GM18508 (cell line): ENCODE results near the gene UBR2.
"Not testable (repeated sequence)": the region's sequence is repeated elsewhere in the genome, so short reads cannot be mapped to it uniquely, and the experiment has no call there.

ENCODE experiments used
- ATAC-seq: cut with Tn5 transposase; IDR thresholded peaks from one replicate; pipeline ENCODE4 v1.9.1; 2021; ENCODE audit warnings: moderate number of reproducible peaks; ENCODE audit not compliant: insufficient read depth, unreplicated experiment

The UBR2 gene

DNA sequence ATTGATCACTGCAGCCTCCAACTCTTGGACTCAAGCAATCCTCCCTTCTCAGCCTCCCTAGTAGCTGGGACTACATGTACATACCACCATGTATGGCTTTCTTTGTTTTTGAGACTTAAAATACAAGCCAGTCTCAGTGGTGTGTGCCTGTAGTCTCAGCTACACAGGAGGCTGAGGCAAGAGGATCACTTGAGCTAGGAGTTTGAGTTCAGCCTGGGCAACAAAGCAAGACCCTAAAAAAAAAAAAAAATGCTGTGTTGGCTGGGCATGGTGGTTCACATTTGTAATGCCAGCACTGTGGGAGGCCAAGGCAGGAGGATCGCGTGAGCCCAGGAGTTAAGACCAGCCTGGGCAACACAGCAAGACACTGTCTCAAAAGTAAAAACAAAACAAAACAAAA lies 51.7 kb downstream of the UBR2 start:
- no peak for ATAC-seq

- ATAC-seq = no peak
Observed at GRCh38 chr6:42616716-42617115, 52.9 kb downstream of the UBR2 start.

- ATAC-seq = no peak
Observed at GRCh38 chr6:42618105-42618504, 54.3 kb downstream of the UBR2 start.

DNA sequence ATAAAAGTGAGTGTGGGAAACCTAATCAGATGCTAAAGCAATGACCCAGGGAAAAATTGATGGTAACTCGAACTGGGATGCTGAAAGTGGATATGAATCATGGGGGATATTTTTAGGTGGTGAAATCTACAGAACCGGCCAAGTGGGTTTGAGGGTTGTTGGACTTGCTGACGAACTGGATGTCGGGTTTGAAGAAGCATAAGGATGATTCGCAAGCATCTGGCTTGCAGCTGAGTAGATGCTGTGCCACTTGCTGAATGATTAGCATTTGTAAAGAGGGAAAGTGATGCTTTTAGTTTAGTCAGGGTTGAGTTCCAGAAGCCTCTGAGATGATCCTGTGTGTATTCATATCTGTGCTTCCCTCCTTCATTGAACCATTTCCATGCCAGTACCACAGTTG lies 54.9 kb downstream of the UBR2 start:
- ATAC-seq = no peak

GRCh38 chr6:42619963-42620362 lies 56.1 kb downstream of the UBR2 start:
- ATAC-seq = no peak

DNA sequence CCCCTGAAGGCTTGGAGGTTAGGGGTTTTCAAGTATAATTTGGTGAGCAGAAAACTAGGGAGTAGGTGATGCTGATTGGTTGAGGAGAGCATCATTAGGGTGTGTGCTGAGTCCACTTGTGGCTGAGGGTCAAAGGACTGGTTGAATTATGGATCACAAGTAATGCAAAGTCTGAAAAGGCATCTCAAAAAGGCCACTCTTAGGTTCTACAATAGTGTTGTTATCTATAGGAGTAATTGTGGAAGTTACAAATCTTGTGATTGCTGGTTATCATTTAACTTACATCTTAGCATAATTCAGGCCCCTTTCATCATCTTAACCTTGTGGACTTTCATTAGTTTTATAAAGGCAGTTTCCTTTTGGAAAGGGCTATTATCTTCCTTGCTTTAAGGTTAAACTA lies 60.8 kb downstream of the UBR2 start:
- ATAC-seq = no peak

GRCh38 chr6:42627044-42627443 lies 63.2 kb downstream of the UBR2 start:
- no peak for ATAC-seq

GRCh38 chr6:42627674-42628073 lies 63.8 kb downstream of the UBR2 start:
- ATAC-seq = no peak

DNA sequence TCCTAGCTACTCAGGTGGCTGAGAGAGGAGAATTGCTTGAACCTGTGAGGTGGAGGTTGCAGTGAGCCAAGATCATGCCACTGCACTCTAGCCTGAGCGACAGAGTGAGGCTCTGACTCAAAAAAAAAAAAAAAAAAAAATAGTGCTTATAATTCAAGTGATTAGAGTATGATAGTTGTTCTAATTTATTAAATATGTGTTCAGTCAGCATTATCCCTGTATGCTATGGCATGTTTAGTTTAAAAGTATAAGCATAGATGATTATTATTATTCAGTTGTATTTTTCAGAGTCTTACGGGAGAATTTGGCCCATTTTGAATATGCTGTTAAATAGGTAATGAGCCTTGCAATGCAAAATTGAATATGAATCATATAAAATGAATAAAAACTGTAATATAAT lies 64.8 kb downstream of the UBR2 start:
- ATAC-seq = no peak

DNA sequence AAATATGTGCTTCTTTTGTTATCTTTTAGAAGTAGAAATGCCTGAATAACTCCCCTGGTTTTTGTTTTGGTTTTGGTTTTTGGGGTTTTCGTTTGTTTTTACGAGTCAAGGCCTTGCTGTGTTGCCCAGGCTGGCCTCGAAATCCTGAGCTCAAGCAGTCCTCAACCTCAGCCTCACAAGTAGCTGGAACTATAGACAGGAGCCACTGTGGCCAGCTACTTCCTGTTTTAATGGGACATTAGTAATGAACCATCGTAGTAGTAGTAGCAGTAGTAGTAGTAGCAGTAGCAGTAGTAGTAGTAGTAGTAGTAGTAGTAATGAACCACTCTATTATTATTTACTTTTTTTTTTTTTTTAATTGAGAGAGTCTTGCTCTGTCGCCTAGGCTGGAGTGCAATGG lies 66.0 kb downstream of the UBR2 start:
- no peak for ATAC-seq

- no peak for ATAC-seq
Observed at GRCh38 chr6:42637681-42638080, 73.9 kb downstream of the UBR2 start.

GRCh38 chr6:42642794-42643193 lies 79.0 kb downstream of the UBR2 start:
- ATAC-seq = no peak

- no peak for ATAC-seq
Observed at GRCh38 chr6:42644211-42644610, 80.4 kb downstream of the UBR2 start.

DNA sequence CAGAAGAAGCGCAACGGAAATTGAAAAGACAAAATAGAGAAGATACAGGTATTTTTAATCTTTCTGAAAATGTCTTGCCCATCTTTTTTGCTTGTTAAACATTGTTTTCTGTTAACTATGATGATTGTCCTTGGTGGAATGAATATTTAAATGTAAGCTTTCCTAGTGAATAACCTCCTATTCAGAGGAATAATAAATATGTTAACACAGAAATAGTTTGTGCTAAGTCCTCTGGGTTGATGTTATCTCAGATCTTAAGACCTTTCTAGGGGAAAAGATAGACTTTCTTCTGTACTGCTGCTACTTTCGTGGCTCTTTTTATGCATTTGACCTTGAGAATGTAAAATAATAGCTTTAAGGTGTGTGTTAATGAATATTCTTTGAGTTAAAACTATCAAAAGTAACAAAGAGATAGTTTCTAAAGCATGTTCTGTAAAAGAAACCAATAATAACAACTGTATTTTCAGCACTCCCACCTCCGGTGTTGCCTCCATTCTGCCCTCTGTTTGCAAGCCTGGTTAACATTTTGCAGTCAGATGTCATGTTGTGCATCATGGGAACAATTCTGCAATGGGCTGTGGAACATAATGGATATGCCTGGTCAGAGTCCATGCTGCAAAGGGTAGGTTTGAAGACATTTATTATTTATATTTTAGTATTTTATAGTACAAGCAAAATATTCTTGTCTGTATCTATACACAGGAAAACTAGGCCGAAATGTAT lies 88.4 kb downstream of the UBR2 start:
- ATAC-seq = no peak

- ATAC-seq = no peak
Observed at GRCh38 chr6:42653851-42654250, 90.0 kb downstream of the UBR2 start.

DNA sequence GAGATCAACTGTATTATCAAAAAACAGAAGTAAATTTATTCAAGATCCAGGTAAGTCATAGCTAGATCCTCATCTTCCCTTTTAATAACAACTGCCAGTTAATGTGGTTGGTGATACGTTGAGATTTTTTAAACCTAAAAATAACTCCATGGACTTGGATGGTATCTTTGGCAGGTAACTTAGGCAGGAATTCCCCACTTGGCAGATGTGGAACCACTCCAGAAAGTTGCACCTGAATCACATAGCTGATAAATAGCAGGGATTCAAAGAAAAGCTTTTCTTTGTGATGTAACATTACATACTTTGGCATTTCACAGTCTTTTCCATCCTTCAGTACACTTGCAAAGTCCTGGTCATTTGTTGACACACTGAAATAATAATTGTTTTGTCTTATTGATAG lies 96.0 kb downstream of the UBR2 start:
- ATAC-seq = no peak

DNA sequence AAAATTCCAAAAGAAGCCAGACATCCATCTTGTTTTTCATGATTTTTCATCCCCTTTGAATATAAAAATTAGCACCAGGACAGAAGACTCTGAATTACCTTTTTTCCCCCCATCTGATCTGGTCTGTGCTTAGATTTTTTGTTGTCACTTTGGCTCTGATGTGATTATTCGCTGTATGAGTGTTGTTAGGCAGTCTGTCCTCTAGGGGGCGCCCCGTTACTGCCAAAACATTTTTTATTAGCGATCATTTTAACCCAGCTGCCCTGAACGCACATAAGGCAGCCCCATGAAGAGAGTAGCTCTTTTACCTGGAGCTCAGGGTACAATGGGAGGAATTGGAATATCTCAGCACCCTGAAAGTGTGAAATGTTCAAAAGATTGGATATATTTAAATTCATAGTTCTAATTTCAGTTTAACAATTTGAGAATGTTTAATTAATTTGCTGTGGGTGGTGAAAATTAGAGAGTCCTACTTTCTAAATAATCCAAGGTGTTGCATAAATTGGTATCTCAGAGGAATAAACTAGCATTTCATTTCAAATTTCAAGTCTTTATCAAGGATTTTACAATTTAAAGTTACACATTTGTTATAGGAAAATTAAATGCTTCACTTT lies 97.8 kb downstream of the UBR2 start:
- no peak for ATAC-seq

GRCh38 chr6:42664718-42665117 lies 100.9 kb downstream of the UBR2 start:
- ATAC-seq = no peak

DNA sequence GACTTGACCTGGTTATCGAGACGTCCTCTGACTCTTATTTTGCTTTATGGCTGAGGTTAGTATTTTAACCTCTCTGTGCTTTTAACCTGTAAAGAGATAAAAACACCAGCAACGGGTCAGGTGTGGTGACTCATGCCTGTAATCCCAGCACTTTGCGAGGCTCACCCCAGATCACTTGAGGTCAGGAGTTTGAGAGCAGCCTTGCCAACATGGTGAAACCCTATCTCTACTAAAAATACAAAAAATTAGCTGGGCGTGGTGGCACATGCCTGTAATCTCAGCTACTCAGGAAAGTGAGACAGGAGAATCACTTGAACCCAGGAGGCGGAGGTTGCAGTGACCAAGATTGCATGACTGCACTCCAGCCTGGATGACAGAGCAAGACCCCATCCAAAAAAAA lies 110.5 kb downstream of the UBR2 start:
- not testable (repeated sequence) for ATAC-seq

DNA sequence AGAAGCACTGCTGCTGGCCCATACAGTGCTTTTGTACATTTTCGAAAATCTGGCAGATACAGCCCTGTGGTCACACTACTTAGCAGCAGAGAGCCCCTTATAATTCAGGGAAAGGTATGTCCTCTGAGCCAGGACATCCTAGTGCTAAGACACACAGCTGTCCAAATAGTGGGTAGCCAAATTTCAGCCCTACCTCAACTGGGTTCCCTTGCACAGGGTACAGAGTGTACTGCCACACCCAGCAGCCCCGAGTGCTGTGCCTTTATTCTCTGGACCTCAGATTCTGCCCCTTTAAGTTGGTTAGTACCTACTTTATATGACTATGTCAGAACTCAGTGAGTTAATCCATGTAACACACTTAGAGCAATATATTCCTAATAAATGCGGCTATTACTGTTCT lies 111.0 kb downstream of the UBR2 start:
- no peak for ATAC-seq

DNA sequence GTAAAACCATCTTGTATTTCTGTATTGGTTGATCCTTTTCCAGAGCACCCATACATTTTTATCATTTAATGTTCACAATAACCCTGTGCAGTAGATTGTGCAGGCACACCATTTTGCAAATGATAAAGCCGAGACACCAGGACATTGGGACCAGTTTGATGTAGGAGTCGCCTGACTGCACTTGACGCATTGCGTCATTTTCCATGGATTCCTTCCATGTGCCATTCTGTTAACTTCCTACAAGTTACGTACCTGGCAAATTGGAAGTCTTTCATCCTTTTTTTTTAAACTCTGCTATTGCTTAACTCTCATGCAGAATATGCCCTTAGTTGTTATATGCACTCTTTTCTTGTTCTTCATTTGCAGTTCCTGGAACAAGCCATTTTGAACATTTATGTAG lies 115.5 kb downstream of the UBR2 start:
- ATAC-seq = no peak

DNA sequence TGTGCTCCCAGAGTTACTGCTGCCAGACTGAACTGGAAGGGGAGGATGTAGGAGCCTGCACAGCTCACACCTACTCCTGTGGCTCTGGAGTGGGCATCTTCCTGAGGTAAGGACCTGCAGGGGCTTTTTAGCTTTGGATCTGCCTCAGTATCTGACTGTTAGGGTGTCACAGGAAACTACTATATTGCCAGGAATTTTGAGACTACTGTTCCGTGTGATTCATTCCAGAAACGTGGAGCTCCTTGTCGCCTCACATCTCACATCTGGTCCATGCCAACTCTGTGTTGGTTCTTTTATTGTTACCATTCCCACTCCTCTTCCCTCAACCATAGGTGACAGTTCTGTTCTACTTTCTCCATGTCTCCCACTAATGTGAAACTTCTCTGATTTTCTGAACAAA lies 124.5 kb downstream of the UBR2 start:
- no peak for ATAC-seq
